GM12801 (cell line): Measurements from ENCODE around the gene PRCP.

ENCODE experiments used
- TF ChIP-seq, protein P1 (sequence below): IDR thresholded peaks from one replicate; pipeline ENCODE4 v1.5.1; 2011; ENCODE audit warnings: control low read depth; ENCODE audit not compliant: insufficient read length; ENCODE audit errors: extremely low read depth

Gene PRCP

DNA sequence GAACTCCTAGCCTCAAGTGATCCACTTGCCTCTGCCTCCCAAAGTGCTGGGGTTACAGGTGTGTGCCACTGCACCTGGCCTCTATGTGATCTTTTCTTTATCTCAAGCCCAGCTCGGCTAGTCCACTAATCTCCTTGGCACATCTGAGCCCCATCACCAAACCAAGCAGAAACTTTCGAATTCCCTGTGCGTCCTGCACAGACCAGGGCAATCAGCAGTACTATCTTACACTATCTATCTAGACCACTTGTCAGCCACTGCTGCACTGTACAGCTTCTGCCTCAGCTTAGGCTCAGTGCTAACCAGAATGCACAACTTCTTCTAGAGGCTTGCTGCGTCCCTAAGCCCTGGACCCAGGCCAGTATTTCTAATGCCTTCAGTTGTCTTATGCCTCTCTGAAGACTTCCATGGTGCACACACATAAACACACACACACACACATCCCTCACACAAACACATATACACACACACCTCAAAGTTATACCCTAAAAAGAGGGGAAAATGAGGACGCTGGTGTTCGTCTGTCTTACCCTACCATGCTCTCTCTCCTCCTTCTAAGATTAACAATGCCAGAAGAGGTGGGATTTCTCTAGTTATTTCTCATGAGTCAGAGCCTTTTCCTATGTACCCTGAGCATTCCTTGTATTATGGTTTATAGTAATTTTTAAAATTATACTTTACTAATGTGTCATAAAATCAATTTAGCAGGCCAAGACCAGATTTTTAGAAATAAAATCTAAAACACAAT is 107.2 kb downstream of the PRCP start:
- TF ChIP-seq, protein P1, sequence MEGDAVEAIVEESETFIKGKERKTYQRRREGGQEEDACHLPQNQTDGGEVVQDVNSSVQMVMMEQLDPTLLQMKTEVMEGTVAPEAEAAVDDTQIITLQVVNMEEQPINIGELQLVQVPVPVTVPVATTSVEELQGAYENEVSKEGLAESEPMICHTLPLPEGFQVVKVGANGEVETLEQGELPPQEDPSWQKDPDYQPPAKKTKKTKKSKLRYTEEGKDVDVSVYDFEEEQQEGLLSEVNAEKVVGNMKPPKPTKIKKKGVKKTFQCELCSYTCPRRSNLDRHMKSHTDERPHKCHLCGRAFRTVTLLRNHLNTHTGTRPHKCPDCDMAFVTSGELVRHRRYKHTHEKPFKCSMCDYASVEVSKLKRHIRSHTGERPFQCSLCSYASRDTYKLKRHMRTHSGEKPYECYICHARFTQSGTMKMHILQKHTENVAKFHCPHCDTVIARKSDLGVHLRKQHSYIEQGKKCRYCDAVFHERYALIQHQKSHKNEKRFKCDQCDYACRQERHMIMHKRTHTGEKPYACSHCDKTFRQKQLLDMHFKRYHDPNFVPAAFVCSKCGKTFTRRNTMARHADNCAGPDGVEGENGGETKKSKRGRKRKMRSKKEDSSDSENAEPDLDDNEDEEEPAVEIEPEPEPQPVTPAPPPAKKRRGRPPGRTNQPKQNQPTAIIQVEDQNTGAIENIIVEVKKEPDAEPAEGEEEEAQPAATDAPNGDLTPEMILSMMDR, result no peak

DNA sequence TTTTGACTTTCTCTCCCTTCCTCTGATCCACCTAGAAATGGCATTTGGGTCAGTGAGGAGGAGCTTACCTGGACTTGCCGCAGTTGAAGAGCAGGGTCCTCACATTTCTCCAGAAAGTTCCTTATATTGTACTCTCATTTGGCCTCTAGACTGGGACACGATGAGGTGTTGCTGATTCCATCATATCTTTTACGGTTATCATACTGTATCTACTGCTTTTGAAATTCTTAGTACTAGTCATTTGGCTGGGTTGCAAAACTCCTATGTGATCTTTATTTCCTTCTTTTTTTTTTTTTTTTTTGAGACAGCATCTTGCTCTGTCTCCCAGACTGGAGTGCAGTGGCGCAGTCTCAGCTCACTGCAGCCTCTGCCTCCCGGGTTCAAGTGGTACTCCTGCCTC is 107.9 kb downstream of the PRCP start:
- TF ChIP-seq, protein P1, result no peak

DNA sequence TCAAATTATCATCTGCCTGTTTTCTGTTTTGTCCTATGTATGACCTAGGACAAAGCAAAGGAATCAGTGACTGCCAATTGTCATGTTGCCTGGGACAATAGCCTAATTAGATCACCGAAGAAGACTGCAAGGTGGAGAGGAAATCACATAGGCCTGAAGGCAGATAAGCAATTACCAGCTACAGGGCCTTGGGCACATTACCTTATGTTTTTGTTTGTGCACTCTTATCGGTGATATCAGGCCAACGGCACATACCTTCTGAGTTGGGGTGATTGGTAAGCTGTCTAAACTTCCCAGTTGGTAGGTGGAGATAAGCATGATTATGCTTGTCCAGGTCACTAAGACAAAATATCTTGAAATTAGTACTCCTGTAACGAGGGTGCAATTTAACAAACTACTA is 108.5 kb downstream of the PRCP start:
- TF ChIP-seq, protein P1, result no peak

DNA sequence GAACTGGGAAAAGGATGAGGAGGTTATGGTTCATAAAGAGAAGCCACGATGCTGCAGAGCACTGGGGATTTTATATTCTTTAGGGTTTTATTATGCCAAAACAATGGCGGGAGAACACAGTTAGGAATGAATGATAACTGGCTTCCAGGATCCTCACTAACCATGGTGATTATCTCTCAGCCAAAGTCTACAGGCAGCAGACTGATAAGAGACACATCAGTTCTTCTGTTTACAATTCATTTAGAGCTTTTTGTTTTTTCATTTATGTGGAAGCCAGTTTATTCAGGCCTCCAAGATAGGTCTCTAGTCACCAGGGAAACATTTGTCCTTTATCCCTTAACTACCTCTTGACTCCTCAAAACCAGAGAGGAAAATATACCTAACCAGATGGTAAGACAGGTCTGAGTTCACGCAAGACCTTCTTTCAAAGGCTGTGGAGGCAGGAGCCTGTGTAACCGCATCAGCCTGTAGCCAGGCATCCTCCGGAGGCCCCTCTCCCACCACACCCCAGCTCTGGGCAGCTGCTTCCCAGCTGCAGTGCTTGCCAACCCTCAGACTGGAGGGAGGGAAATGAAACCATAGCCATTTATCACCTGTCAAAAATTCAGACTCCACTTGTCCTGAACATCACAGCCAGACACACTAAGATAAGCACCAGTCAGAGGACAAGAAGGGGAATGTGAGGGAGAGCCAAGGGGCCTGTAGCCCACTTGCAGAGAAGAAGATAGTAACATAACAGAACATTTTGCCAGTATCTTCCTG is 109.3 kb downstream of the PRCP start:
- TF ChIP-seq, protein P1, result no peak

DNA sequence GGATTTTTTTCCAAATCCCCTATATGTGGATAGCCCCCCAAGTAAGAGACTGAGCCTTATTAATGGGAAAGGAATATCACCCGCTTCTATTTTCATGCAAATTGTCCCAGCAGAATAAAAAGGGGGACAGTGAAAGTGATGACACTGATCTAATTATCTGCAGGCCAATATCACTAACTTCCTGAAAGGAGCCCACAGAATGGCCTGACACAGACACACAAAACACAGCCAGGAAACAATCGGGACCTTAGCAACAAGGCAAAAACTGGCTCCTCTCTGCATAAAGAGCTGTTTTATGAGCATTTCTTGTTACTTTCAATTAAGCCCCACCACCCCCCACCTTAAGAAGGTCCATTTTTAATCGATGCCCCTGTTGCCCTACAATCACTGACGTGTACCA is 112.2 kb downstream of the PRCP start:
- TF ChIP-seq, protein P1, result no peak

DNA sequence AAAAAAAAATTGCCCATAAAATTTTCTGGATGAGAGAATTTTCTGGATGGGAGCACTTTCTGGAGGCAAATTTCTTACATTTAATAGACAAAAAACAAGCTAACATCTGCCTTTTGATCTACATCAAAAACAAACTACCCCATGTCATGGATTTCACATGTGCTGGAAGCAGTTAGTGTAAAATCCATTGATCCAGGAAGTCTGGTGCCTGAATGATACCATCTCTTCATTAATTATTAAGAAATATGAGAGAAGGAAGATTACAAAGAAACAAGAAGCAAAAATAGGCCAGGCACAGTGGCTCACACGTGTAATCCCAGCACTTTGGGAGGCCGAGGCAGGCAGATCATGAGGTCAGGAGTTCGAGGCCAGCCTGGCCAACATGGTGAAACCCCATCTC is 113.4 kb downstream of the PRCP start:
- TF ChIP-seq, protein P1, result no peak

DNA sequence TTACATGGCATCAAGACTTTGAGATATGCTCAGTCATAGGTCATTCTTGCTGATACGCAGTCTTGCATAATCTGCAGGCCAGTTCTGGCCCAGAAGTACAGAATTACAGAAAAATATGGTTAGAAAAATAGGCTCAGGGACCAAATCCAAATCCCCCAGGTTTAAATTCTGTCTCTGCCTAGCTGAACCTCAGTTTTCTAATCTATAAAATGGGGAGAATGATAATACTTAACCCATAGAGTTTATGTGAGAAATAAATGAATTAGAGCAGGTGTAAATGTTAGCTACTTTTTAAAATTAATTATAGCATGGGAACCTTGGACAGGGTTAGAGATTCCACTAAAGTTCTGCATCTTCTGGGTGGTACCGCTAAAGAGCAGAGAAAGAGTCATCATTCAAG is 114.2 kb downstream of the PRCP start:
- TF ChIP-seq, protein P1, result no peak
